Suprapubic skin (tissue), 4 donors: ENCODE measurements around the gene CDC27.

Source experiments
- CTCF ChIP-seq, 2 donors: fragments of 200-600 bp in 1 of 2; fragments of 450-650 bp in 1 of 2; sonication (generic) in 1 of 2; IDR thresholded peaks; one replicate each; pipeline ENCODE4 v1.5.1; 2016 to 2019; ENCODE audit warnings: antibody characterized with exemption in 2 of 2, mild to moderate bottlenecking in 1 of 2, moderate library complexity in 1 of 2
- EP300 ChIP-seq: sonication (generic); formaldehyde crosslinking; IDR thresholded peaks from one replicate; pipeline ENCODE4 v1.6.1; 2017; ENCODE audit warnings: antibody characterized with exemption
- POLR2A ChIP-seq, 2 donors: fragments of 450-650 bp; IDR thresholded peaks; one replicate each; pipeline ENCODE4 v1.6.1; 2017; ENCODE audit warnings: antibody characterized with exemption in 2 of 2, mild to moderate bottlenecking in 2 of 2, moderate library complexity in 2 of 2
- POLR2AphosphoS5 ChIP-seq, 3 donors: sonication (generic); formaldehyde crosslinking; IDR thresholded peaks; one replicate each; pipeline ENCODE4 v1.6.1; 2017; ENCODE audit warnings: antibody characterized with exemption in 3 of 3

DNA sequence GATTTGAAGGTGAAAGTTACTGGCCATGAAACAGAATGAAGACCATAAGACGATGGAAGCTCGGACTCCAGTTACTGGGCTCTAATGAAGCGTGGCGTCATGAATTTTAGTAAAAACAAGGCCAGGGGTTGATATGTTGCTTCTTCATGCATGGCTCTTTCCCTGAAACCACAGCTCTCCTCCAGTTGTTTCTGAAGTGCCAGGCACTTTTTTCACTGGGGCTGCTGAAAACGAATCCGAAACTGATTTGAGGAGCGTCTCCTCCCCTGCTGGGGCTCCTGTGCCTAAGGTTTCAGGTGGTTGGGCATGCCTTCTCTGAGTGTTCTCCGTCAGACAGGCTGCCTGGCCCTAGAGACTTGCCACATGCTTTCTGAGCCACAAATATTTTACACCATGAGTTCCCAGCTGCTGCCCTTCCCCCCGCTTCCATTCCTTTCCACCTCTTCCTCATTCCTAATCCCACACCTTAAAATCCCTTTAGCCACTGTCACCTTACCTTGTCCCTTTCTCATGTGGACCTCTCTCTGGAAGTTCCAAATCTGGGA lies 16.4 kb upstream of the CDC27 start:
- TF ChIP-seq CTCF (IDR thresholded peaks at IDR 0.05) (no peak), POLR2AphosphoS5 (IDR thresholded peaks at IDR 0.05) (no peak), POLR2A (IDR thresholded peaks at IDR 0.05) (no peak), EP300 (no peak)
